HG03469 (cell line): Measurements from ENCODE around the gene EVC.
"Not testable (repeated sequence)": the region's sequence is repeated elsewhere in the genome, so short reads cannot be mapped to it uniquely, and the experiment has no call there.

Experiments
- ATAC-seq: cut with Tn5 transposase; IDR thresholded peaks from one replicate; pipeline ENCODE4 v1.9.1; 2021; ENCODE audit warnings: mild to moderate bottlenecking, moderate library complexity, moderate number of reproducible peaks; ENCODE audit not compliant: unreplicated experiment

EVC gene

GRCh38 chr4:5707778-5708448 is 3.1 kb upstream of the EVC start:
- ATAC-seq, result no peak

DNA sequence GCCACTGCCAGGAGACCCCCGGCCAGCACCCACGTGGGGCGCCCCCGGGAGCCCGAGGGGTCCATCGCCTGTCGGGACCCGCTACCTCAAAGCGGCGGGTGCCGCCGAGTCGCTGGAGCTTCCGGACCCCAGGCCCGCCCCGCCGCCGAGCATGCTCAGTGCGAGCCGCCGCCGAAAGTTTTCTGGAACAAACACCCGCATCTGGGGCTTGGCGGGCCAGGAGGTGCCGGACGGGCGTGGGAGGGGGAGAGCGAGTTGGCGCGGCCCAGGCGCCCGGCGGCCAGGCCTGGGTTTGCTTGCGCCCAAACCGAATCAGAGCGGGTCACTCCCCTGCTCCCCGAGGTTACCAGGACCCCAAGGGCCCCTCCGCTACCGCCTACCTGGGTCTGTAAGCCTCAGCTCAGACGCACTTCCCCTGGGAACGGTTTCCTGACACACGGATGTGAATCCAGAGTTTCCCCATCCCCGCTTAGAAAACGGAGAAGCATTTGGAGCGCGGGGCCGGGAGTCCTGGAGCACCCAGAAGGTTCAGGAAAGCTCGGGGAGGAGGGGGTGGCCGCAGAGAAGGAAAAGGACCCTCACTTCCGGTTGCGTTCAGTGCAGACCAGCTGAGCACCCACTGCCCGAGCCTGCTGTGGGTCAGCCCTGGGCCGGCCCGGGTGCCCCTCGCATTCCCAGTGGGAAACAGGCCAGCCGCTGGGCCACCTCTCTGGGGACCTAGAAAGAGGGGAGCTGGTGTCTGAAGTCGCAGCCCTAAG is 2.4 kb upstream of the EVC start, which contains the start of gene EVC2:
Gene EVC2 (minus strand): TSS at position 111 of the 758 bp plus-strand sequence. CDS start 46 bp downstream, at position 65.
- ATAC-seq, result no peak

GRCh38 chr4:5709207-5709575 is 1.8 kb upstream of the EVC start:
- no peak for ATAC-seq

DNA sequence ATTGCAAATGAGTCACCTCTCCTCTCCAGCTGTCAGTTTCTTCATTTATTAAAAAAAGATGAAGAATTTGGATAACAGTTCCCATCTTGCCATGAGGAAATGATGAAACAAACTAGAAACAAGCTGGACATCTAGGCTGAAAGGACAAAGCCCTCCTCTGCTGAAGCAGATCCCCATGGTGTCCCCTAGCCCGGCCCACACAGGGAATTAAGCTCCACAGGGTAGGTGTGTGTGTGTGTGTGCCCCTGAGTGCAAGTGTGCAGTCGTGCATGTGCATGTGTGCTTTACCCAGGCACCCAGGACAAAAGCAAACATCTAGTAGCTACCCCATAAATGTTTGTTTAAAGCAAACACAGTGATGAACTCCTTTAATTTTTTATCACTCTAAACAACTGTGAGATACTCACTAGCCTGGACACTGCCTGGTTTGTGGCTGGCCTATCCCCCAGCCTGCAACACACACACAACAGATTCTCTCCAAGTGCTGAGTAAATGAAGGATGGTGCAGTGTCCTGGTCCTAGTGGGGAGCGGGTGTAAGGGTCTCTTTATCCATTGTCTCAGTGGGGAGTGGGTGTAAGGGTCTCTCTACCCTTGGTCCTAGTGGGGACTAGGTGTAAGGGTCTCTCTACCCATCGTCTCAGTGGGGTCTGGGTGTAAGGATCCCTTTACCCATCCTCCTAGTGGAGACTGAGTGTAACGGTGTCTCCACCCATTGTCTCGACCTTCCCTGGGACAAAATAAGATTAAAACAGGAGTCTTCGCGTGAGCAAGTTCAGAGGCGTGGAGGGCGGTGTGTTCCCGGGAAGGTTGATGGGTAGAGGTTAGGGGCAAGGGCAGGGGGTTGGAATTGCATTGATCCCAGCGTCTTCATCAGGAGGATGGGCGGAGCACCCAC is 688 bp upstream of the EVC start:
- ATAC-seq, result no peak

GRCh38 chr4:5711479-5712184 is 631 bp downstream of the EVC start:
- ATAC-seq, result no peak

- no peak for ATAC-seq
Measured at GRCh38 chr4:5712517-5712916, 1.5 kb downstream of the EVC start.

DNA sequence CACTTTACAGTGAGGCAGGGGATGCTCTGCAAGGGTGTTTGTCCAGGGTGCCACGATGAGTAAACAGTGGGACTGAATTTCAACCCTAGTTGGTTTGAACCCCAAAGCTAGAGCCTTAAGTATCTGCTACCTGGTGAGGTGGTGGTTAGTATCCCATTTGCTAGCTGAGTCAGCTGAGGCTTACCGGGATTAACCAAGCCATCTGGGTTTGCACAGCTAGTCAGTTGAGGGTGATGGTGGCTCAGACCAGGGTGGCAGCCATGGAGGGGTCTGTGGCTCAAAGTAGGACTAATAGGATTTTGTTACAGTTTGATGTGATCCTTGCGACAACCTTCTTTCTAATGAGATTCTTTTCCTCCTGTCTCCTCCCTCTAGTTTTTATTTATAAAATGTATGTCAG is 1.9 kb downstream of the EVC start:
- no peak for ATAC-seq

DNA sequence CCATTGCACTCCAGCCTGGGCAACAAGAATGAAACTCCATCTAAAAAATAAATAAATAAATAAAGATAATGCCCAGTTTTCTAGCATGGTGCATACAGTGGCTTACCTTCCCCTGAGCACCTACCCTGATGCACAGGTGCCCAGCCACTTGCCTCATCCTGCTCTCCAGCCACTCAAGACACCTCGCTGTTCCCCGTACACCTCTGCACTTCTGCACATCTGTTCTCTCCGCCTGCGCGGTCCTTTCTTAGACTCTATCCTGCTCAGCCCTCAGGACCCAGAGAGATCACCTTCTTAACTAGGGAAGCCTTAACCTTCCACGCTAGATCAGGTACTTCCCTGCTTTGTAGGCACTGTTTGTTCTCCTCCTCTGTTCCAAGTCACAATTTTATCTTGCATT is 2.9 kb downstream of the EVC start:
- ATAC-seq, result no peak

DNA sequence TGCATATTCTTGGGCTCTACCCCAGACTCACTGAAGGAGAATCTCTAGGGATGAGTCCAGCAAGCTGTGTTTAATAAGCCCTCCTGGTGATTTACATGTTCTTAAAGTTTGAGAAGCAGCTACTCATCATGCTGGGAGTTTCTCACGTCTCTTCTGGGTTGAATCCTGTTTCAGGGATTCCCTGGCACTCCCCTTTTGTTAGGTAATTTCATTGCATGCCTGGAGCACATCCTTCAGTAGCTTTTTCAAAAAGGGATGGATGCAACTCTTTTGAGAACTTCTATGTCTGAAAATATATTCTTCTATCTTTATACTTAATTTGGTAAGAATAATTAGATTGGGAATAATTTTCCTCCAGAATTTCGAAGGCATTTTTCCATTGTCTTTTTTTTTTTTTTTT is 4.4 kb downstream of the EVC start:
- no peak for ATAC-seq

- no peak for ATAC-seq
Measured at GRCh38 chr4:5716391-5716790, 5.4 kb downstream of the EVC start.

GRCh38 chr4:5717449-5718158 is 6.6 kb downstream of the EVC start:
- ATAC-seq, result no peak

- no peak for ATAC-seq
Measured at GRCh38 chr4:5718411-5718810, 7.4 kb downstream of the EVC start.

GRCh38 chr4:5719350-5720055 is 8.5 kb downstream of the EVC start:
- no peak for ATAC-seq

- no peak for ATAC-seq
Measured at GRCh38 chr4:5720157-5720850, 9.3 kb downstream of the EVC start.

GRCh38 chr4:5720980-5721379 is 10.0 kb downstream of the EVC start:
- no peak for ATAC-seq

DNA sequence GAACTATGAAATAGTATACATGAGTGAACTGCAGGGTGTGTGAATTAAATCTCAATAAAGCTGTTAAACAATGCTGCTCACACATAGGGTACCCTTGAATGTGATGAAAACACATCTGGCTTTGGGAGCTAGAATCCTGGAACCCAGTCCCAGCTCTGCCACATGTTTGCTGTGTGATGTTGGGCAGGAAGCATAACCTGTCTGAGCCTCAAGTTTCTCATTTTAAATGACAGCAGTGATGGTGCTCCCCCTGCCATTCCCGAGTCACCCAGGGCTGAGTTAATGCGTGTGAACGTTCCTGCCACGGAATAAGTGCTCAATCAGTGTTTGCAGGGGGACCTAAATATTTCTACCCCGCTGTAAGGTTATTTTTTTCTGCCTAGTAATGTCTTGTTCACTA is 10.9 kb downstream of the EVC start:
- ATAC-seq, result no peak

DNA sequence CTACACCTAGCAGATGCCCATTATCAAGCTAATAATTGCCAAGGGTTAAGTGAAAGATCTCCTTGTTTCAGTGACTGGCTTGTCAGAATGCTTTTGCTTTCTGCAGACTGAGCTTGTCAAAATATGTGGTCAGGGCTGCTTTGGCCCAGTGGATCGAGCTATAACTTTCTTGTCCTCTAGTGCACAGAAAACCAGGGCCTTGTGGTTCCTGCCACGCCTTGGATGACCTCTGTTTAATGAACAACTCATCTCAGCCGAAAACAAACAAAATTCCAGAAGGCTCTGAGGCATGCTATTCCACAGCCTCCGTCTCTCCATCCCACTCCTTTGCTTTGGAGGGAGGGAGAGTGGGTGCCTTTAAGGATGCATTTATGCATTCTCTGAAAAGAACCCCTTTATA is 11.3 kb downstream of the EVC start:
- no peak for ATAC-seq

- no peak for ATAC-seq
Measured at GRCh38 chr4:5724377-5724776, 13.4 kb downstream of the EVC start.

DNA sequence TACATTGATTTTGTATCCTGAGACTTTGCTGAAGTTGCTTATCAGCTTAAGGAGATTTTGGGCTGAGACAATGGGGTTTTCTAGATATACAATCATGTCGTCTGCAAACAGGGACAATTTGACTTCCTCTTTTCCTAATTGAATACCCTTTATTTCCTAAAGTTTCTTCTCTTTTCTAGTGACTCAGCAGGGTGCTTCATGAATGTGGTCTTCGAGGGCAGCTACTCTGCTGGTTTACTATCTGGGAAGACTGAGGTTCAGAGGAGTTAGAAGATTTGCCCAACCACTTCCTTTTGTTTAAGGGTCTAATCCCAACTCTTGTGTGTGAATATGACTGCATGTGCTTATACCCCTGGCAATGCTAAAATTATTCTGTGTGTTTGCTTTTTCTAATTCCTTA is 17.4 kb downstream of the EVC start:
- ATAC-seq, result not testable (repeated sequence)
